ENCODE data around the gene IL17C. TPM values are rescaled to one million over a fixed set of nuclear protein-coding genes. Genes with fewer than 3 reads are reported as not detected.

Gene IL17C
- total RNA-seq, 2 donors from 2014 or later, result 0.65 to 0.86 TPM

- Mint-ChIP-seq H3K36me3 (ENCODE audit: low read depth) (no peaks in the 10 kb centered on the region), H3K27ac (peak overlapping the region; percentile 97)
- DNase-seq, result no peak
Observed at GRCh38 chr16:88613911-88614817, 24.2 kb upstream of the IL17C start.

GRCh38 chr16:88614818-88615580 is 23.4 kb upstream of the IL17C start:
- no peaks in the 10 kb centered on the region for H3K36me3 Mint-ChIP-seq (ENCODE audit: low read depth)
- DNase-seq (no peak), ATAC-seq (no peak)
- no peak overlapping the region for H3K4me3 Mint-ChIP-seq
- no peaks in the 10 kb centered on the region for H3K27me3 Mint-ChIP-seq
- H3K27ac Mint-ChIP-seq, result peak overlapping the region; percentile 97
- no peaks in the 10 kb centered on the region for H3K9me3 ChIP-seq (ENCODE audit: control insufficient read depth, low read length, poor library complexity, severe bottlenecking)
- H3K4me1 Mint-ChIP-seq, result peaks cover 32% of the 10 kb centered on the region

More at GRCh38 chr16:88613911-88614817, 24.2 kb upstream of the IL17C start:
- no peak overlapping the region for H3K4me3 Mint-ChIP-seq
- H3K9me3 ChIP-seq (ENCODE audit: control insufficient read depth, low read length, poor library complexity, severe bottlenecking), result no peaks in the 10 kb centered on the region
- peaks cover 24% of the 10 kb centered on the region for H3K4me1 Mint-ChIP-seq
- no peaks in the 10 kb centered on the region for H3K27me3 Mint-ChIP-seq
- no peak for ATAC-seq

- peak overlapping the region; percentile 97 for H3K27ac Mint-ChIP-seq
Observed at GRCh38 chr16:88616320-88616719, 22.1 kb upstream of the IL17C start.

GRCh38 chr16:88616736-88617135 is 21.6 kb upstream of the IL17C start:
- Mint-ChIP-seq H3K36me3 (ENCODE audit: low read depth) (no peaks in the 10 kb centered on the region), H3K4me3 (no peak overlapping the region), H3K4me1 (peaks cover 32% of the 10 kb centered on the region), H3K27ac (peak overlapping the region; percentile 97), H3K27me3 (no peaks in the 10 kb centered on the region)
- H3K9me3 ChIP-seq (ENCODE audit: control insufficient read depth, low read length, poor library complexity, severe bottlenecking), result no peaks in the 10 kb centered on the region
- ATAC-seq (no peak), DNase-seq (no peak)

More at GRCh38 chr16:88616320-88616719, 22.1 kb upstream of the IL17C start:
- H3K27me3 Mint-ChIP-seq, result no peaks in the 10 kb centered on the region
- peaks cover 32% of the 10 kb centered on the region for H3K4me1 Mint-ChIP-seq
- no peak overlapping the region for H3K4me3 Mint-ChIP-seq
- ATAC-seq, result no peak
- no peak for DNase-seq
- H3K9me3 ChIP-seq (ENCODE audit: control insufficient read depth, low read length, poor library complexity, severe bottlenecking), result no peaks in the 10 kb centered on the region
- H3K36me3 Mint-ChIP-seq (ENCODE audit: low read depth), result no peaks in the 10 kb centered on the region

- no peaks in the 10 kb centered on the region for H3K9me3 ChIP-seq (ENCODE audit: control insufficient read depth, low read length, poor library complexity, severe bottlenecking)
- H3K36me3 Mint-ChIP-seq (ENCODE audit: low read depth), result no peaks in the 10 kb centered on the region
- H3K4me3 Mint-ChIP-seq, result no peak overlapping the region
- no peak for DNase-seq
- ATAC-seq, result no peak
- peak overlapping the region; percentile 97 for H3K27ac Mint-ChIP-seq
- peaks cover 34% of the 10 kb centered on the region for H3K4me1 Mint-ChIP-seq
- H3K27me3 Mint-ChIP-seq, result no peaks in the 10 kb centered on the region
Observed at GRCh38 chr16:88617268-88618031, 20.9 kb upstream of the IL17C start.

GRCh38 chr16:88618182-88618955 is 20.0 kb upstream of the IL17C start:
- Mint-ChIP-seq H3K27me3 (no peaks in the 10 kb centered on the region), H3K27ac (peak overlapping the region; percentile 97), H3K36me3 (ENCODE audit: low read depth) (peaks cover 2% of the 10 kb centered on the region), H3K4me1 (peaks cover 31% of the 10 kb centered on the region), H3K4me3 (no peak overlapping the region)
- DNase-seq, result no peak
- H3K9me3 ChIP-seq (ENCODE audit: control insufficient read depth, low read length, poor library complexity, severe bottlenecking), result no peaks in the 10 kb centered on the region
- ATAC-seq, result no peak

- Mint-ChIP-seq H3K4me3 (peak overlapping the region; percentile 82), H3K27me3 (no peaks in the 10 kb centered on the region), H3K27ac (peak overlapping the region; percentile 97), H3K36me3 (ENCODE audit: low read depth) (peaks cover 2% of the 10 kb centered on the region), H3K4me1 (peaks cover 28% of the 10 kb centered on the region)
- H3K9me3 ChIP-seq (ENCODE audit: control insufficient read depth, low read length, poor library complexity, severe bottlenecking), result no peaks in the 10 kb centered on the region
- no peak for DNase-seq
- ATAC-seq, result no peak
Observed at GRCh38 chr16:88618956-88619667, 19.3 kb upstream of the IL17C start.

- Mint-ChIP-seq H3K4me3 (peak overlapping the region; percentile 82), H3K4me1 (peaks cover 27% of the 10 kb centered on the region), H3K27ac (peak overlapping the region; percentile 97), H3K27me3 (no peaks in the 10 kb centered on the region), H3K36me3 (ENCODE audit: low read depth) (peaks cover 2% of the 10 kb centered on the region)
- DNase-seq (peak; percentile 41 to 70 (median 56)), ATAC-seq (peak; percentile 89)
- no peaks in the 10 kb centered on the region for H3K9me3 ChIP-seq (ENCODE audit: control insufficient read depth, low read length, poor library complexity, severe bottlenecking)
Observed at GRCh38 chr16:88619859-88620815, 18.2 kb upstream of the IL17C start.

- no peaks in the 10 kb centered on the region for H3K27me3 Mint-ChIP-seq
- peaks cover 21% of the 10 kb centered on the region for H3K4me1 Mint-ChIP-seq
- no peak for DNase-seq
- no peaks in the 10 kb centered on the region for H3K9me3 ChIP-seq (ENCODE audit: control insufficient read depth, low read length, poor library complexity, severe bottlenecking)
- H3K27ac Mint-ChIP-seq, result peak overlapping the region; percentile 97
- peaks cover 2% of the 10 kb centered on the region for H3K36me3 Mint-ChIP-seq (ENCODE audit: low read depth)
- no peak overlapping the region for H3K4me3 Mint-ChIP-seq
- no peak for ATAC-seq
Observed at GRCh38 chr16:88622125-88622524, 16.2 kb upstream of the IL17C start.

GRCh38 chr16:88622866-88623265 is 15.5 kb upstream of the IL17C start:
- no peak for ATAC-seq
- Mint-ChIP-seq H3K27me3 (no peaks in the 10 kb centered on the region), H3K27ac (peak overlapping the region; percentile 97), H3K4me1 (peaks cover 21% of the 10 kb centered on the region), H3K4me3 (no peak overlapping the region), H3K36me3 (ENCODE audit: low read depth) (peaks cover 5% of the 10 kb centered on the region)
- H3K9me3 ChIP-seq (ENCODE audit: control insufficient read depth, low read length, poor library complexity, severe bottlenecking), result no peaks in the 10 kb centered on the region
- DNase-seq, result no peak

GRCh38 chr16:88623858-88624257 is 14.5 kb upstream of the IL17C start:
- Mint-ChIP-seq H3K4me3 (no peak overlapping the region), H3K27me3 (no peaks in the 10 kb centered on the region), H3K36me3 (ENCODE audit: low read depth) (peaks cover 5% of the 10 kb centered on the region), H3K4me1 (peaks cover 17% of the 10 kb centered on the region), H3K27ac (peak overlapping the region; percentile 97)
- DNase-seq, result no peak
- no peak for ATAC-seq
- no peaks in the 10 kb centered on the region for H3K9me3 ChIP-seq (ENCODE audit: control insufficient read depth, low read length, poor library complexity, severe bottlenecking)

All from T-helper 17 cell (primary cell).